ENCODE measurements around the gene KATNBL1. TPM values are rescaled to one million over a fixed set of nuclear protein-coding genes. Genes with fewer than 3 reads are reported as not detected.

The KATNBL1 gene
- total RNA-seq, 4 donors from 2014 or later: 25.7 to 42.8 (median 39.2) TPM

- H3K4me3 ChIP-seq (ENCODE audit: low read depth, poor library complexity, severe bottlenecking): no peak overlapping the region
- intact Hi-C loops (cut with DNase I; ENCODE audit: low total_unique reads): loop anchor here (5.0 kb wide), 1 partner anchor 122 kb away; no protein-coding TSS in a partner anchor
- no peak for DNase-seq (ENCODE audit: low spot score in 2 of 2)
- 91% methylated on average over 5 of the region's 5 CpGs for WGBS, 2 donors
- TF ChIP-seq POLR2A (IDR thresholded peaks at IDR 0.05) (no peak), CTCF (IDR thresholded peaks at IDR 0.05) (no peak)
Observed at GRCh38 chr15:34099914-34100313, 110.0 kb downstream of the KATNBL1 start.

Other genes starting within 250 kb of the KATNBL1 start
- not detected for gene CHRM5, start 241.6 kb downstream of the KATNBL1 start, total RNA-seq
- 10 to 100 TPM in 3 of 4 donors, 1 to 10 TPM in 1; 9.7 to 17.0 (median 12.9) TPM for gene AVEN, start 170.9 kb downstream of the KATNBL1 start, total RNA-seq
- 10 to 100 TPM; 28.8 to 51.3 (median 43.1) TPM for gene EMC7, start 108.2 kb downstream of the KATNBL1 start, total RNA-seq
- gene PGBD4, start 108.0 kb downstream of the KATNBL1 start, total RNA-seq: 1 to 10 TPM; 1.2 to 1.5 (median 1.4) TPM
- gene EMC4, start 14.9 kb upstream of the KATNBL1 start, total RNA-seq: 100 to 1,000 TPM; 113 to 176 (median 121) TPM
- 10 to 100 TPM; 23.1 to 25.7 (median 23.6) TPM for gene SLC12A6, start 127.7 kb upstream of the KATNBL1 start, total RNA-seq
- gene NOP10, start 133.0 kb upstream of the KATNBL1 start, total RNA-seq: 100 to 1,000 TPM; 107 to 129 (median 124) TPM
- gene NUTM1, start 133.2 kb upstream of the KATNBL1 start, total RNA-seq: not detected
- gene LPCAT4, start 157.1 kb upstream of the KATNBL1 start, total RNA-seq: 10 to 100 TPM; 19.0 to 36.4 (median 27.0) TPM
- gene GOLGA8A, start 227.7 kb upstream of the KATNBL1 start, total RNA-seq: 10 to 100 TPM; 23.2 to 38.3 (median 31.1) TPM

Data from lower leg skin (tissue), 4 donors.